ENCODE measurements around the gene WAS. TPM values are rescaled to one million over a fixed set of nuclear protein-coding genes. Genes with fewer than 3 reads are reported as not detected.

The WAS gene
- total and polyA plus RNA-seq, 2 experiments from 2014 or later = 0.32 to 0.56 TPM

GRCh38 chrX:48695925-48696300, 12.3 kb downstream of the WAS start (continued):
- TF ChIP-seq REST (IDR thresholded peaks at IDR 0.05; ENCODE audit: unreplicated experiment) (no peak), EZH2 (IDR thresholded peaks at IDR 0.05; ENCODE audit: low read depth, unreplicated experiment) (no peak)

- Histone ChIP-seq H3K36me3 (ENCODE audit: insufficient read depth) (no peaks in the 10 kb centered on the region), H3F3A (replicated peaks; ENCODE audit: low read depth) (no peaks in the 10 kb centered on the region), H2AFZ (no peak within 1 kb of the TSS), H3K4me2 (peak within 1 kb of the TSS; percentile 82), H4K20me1 (replicated peaks; ENCODE audit: insufficient read depth) (no peaks in the 10 kb centered on the region), H3K4me1 (ENCODE audit: insufficient read depth) (peaks cover 8% of the 10 kb centered on the region; the same call in 1 of the 2 replicates), H3K27ac (ENCODE audit: low read depth) (no peak within 1 kb of the TSS), H3K4me3 (peak within 1 kb of the TSS; percentile 67), H3K9me2 (ENCODE audit: insufficient read depth) (no peaks in the 10 kb centered on the region), H3K27me3 (ENCODE audit: insufficient read depth) (no peaks in the 10 kb centered on the region), H3K79me2 (replicated peaks; ENCODE audit: insufficient read depth) (peaks cover 9% of the 10 kb centered on the region)
- Mint-ChIP-seq H3K9me3 (no peaks in the 10 kb centered on the region; the same call in 2 of the 3 replicates), H3K4me1 (peaks cover 39% of the 10 kb centered on the region), H3K27me3 (ENCODE audit: insufficient read depth, low read depth, poor library complexity) (peaks cover 5% of the 10 kb centered on the region), H3K27ac (peak within 1 kb of the TSS; percentile 96), H3K4me3 (peak within 1 kb of the TSS; percentile 91), H3K36me3 (ENCODE audit: low read depth) (peaks cover 22% of the 10 kb centered on the region)
- ATAC-seq (peak; percentile 86), DNase-seq (ENCODE audit: low spot score) (peak; percentile 82)
- peak; percentile 37; the same call in 1 of the 2 replicates for TF ChIP-seq POLR2AphosphoS5 (IDR thresholded peaks at IDR 0.05; ENCODE audit: low read depth)
- no peak for TF ChIP-seq EZH2phosphoT487 (IDR thresholded peaks at IDR 0.05; ENCODE audit: unreplicated experiment)
Observed at GRCh38 chrX:48696301-48696908, 12.8 kb downstream of the WAS start, which contains the start of gene SUV39H1. TSS of gene SUV39H1 (plus strand) at chrX:48696734. CDS start at chrX:48696785, 51 bp downstream.

- peak; percentile 37 for DNase-seq (ENCODE audit: low spot score)
- no peak overlapping the region for H3K27ac ChIP-seq (ENCODE audit: low read depth)
- H3F3A ChIP-seq (replicated peaks; ENCODE audit: low read depth) = no peaks in the 10 kb centered on the region
- Mint-ChIP-seq H3K27me3 (ENCODE audit: insufficient read depth, low read depth, poor library complexity) (peaks cover 5% of the 10 kb centered on the region), H3K4me1 (peaks cover 37% of the 10 kb centered on the region), H3K36me3 (ENCODE audit: low read depth) (peaks cover 27% of the 10 kb centered on the region), H3K4me3 (peak overlapping the region; percentile 91), H3K27ac (peak overlapping the region; percentile 96), H3K9me3 (no peaks in the 10 kb centered on the region)
- H3K4me1 ChIP-seq (ENCODE audit: insufficient read depth) = peaks cover 8% of the 10 kb centered on the region; the same call in 1 of the 2 replicates
- peak; percentile 45 for ATAC-seq
- peak overlapping the region; percentile 72 for H3K4me2 ChIP-seq
- peak overlapping the region; percentile 67 for H3K4me3 ChIP-seq
- H3K9me2 ChIP-seq (ENCODE audit: insufficient read depth) = no peaks in the 10 kb centered on the region
- no peaks in the 10 kb centered on the region for H4K20me1 ChIP-seq (replicated peaks; ENCODE audit: insufficient read depth)
- no peak overlapping the region for H2AFZ ChIP-seq
- no peaks in the 10 kb centered on the region for H3K27me3 ChIP-seq (ENCODE audit: insufficient read depth)
- H3K79me2 ChIP-seq (replicated peaks; ENCODE audit: insufficient read depth) = peaks cover 9% of the 10 kb centered on the region
- H3K36me3 ChIP-seq (ENCODE audit: insufficient read depth) = no peaks in the 10 kb centered on the region
- TF ChIP-seq ZNF331 (CRISPR knock-in tag; IDR thresholded peaks at IDR 0.05; ENCODE audit: low read depth) = no peak
- no peak for TF ChIP-seq JUNB (IDR thresholded peaks at IDR 0.05; ENCODE audit: unreplicated experiment)
- no peak for TF ChIP-seq REST (IDR thresholded peaks at IDR 0.05; ENCODE audit: unreplicated experiment)
- TF ChIP-seq EZH2phosphoT487 (IDR thresholded peaks at IDR 0.05; ENCODE audit: unreplicated experiment) = no peak
- no peak for TF ChIP-seq NANOG (IDR thresholded peaks at IDR 0.05; ENCODE audit: borderline replicate concordance)
- TF ChIP-seq EZH2 (IDR thresholded peaks at IDR 0.05; ENCODE audit: low read depth, unreplicated experiment) = no peak
- TF ChIP-seq, protein P1, sequence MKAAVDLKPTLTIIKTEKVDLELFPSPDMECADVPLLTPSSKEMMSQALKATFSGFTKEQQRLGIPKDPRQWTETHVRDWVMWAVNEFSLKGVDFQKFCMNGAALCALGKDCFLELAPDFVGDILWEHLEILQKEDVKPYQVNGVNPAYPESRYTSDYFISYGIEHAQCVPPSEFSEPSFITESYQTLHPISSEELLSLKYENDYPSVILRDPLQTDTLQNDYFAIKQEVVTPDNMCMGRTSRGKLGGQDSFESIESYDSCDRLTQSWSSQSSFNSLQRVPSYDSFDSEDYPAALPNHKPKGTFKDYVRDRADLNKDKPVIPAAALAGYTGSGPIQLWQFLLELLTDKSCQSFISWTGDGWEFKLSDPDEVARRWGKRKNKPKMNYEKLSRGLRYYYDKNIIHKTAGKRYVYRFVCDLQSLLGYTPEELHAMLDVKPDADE (IDR thresholded peaks at IDR 0.05) = no peak
- TF ChIP-seq CREB1 (CRISPR knock-in tag; IDR thresholded peaks at IDR 0.05; ENCODE audit: low read depth) = no peak
- no peak for TF ChIP-seq CTCF (conservative IDR thresholded peaks at IDR 0.05; ENCODE audit: low read depth in 2 of 2)
Observed at GRCh38 chrX:48696909-48697727, 13.5 kb downstream of the WAS start.
